ENCODE measurements around the gene EPAS1.

The EPAS1 gene

GRCh38 chr2:46270384-46270783 is 26.8 kb upstream of the EPAS1 start:
- Histone ChIP-seq H3K27ac (ENCODE audit: low read depth, low read length) (no peak overlapping the region), H3K4me3 (ENCODE audit: low read depth in 1 of 2, low read length in 2 of 2) (no peak overlapping the region), H3K27me3 (ENCODE audit: control insufficient read depth in 1 of 2, insufficient read depth in 2 of 2, low read length in 2 of 2) (no peaks in the 10 kb centered on the region)

GRCh38 chr2:46273225-46273863 is 23.9 kb upstream of the EPAS1 start:
- no peaks in the 10 kb centered on the region for H3K9me3 ChIP-seq (ENCODE audit: control insufficient read depth in 1 of 2, low read length in 2 of 2)
- no peak overlapping the region for H3K4me3 ChIP-seq (ENCODE audit: low read depth in 1 of 2, low read length in 2 of 2)
- no peaks in the 10 kb centered on the region for H3K36me3 ChIP-seq (ENCODE audit: control insufficient read depth in 1 of 2, insufficient read depth in 2 of 2, low read length in 2 of 2)
- no peaks in the 10 kb centered on the region for H3K27me3 ChIP-seq (ENCODE audit: control insufficient read depth in 1 of 2, insufficient read depth in 2 of 2, low read length in 2 of 2)
- peaks cover 0 to 2% of the 10 kb centered on the region in 2 donors for H3K4me1 ChIP-seq (ENCODE audit: control insufficient read depth in 1 of 2, insufficient read depth in 2 of 2, low read length in 2 of 2)
- no peak overlapping the region for H3K27ac ChIP-seq (ENCODE audit: low read depth, low read length)
- no peak overlapping the region for H3K9ac ChIP-seq (ENCODE audit: low read depth in 1 of 2, low read length in 2 of 2)

More at GRCh38 chr2:46270384-46270783, 26.8 kb upstream of the EPAS1 start:
- Histone ChIP-seq H3K9me3 (ENCODE audit: control insufficient read depth in 1 of 2, low read length in 2 of 2) (no peaks in the 10 kb centered on the region), H3K36me3 (ENCODE audit: control insufficient read depth in 1 of 2, insufficient read depth in 2 of 2, low read length in 2 of 2) (no peaks in the 10 kb centered on the region), H3K9ac (ENCODE audit: low read depth in 1 of 2, low read length in 2 of 2) (no peak overlapping the region), H3K4me1 (ENCODE audit: control insufficient read depth in 1 of 2, insufficient read depth in 2 of 2, low read length in 2 of 2) (peaks cover 2 to 5% of the 10 kb centered on the region in 2 donors)

- H3K9me3 ChIP-seq (ENCODE audit: control insufficient read depth in 1 of 2, low read length in 2 of 2) = no peaks in the 10 kb centered on the region
- H3K4me1 ChIP-seq (ENCODE audit: control insufficient read depth in 1 of 2, insufficient read depth in 2 of 2, low read length in 2 of 2) = no peaks in the 10 kb centered on the region
- H3K27ac ChIP-seq (ENCODE audit: low read depth, low read length) = no peak overlapping the region
- H3K9ac ChIP-seq (ENCODE audit: low read depth in 1 of 2, low read length in 2 of 2) = no peak overlapping the region
- H3K36me3 ChIP-seq (ENCODE audit: control insufficient read depth in 1 of 2, insufficient read depth in 2 of 2, low read length in 2 of 2) = no peaks in the 10 kb centered on the region
- no peaks in the 10 kb centered on the region for H3K27me3 ChIP-seq (ENCODE audit: control insufficient read depth in 1 of 2, insufficient read depth in 2 of 2, low read length in 2 of 2)
- no peak overlapping the region for H3K4me3 ChIP-seq (ENCODE audit: low read depth in 1 of 2, low read length in 2 of 2)
These were observed 23.3 kb upstream of the EPAS1 start for GRCh38 chr2:46273919-46274318.

GRCh38 chr2:46274586-46274985 is 22.6 kb upstream of the EPAS1 start:
- Histone ChIP-seq H3K4me1 (ENCODE audit: control insufficient read depth in 1 of 2, insufficient read depth in 2 of 2, low read length in 2 of 2) (no peaks in the 10 kb centered on the region), H3K36me3 (ENCODE audit: control insufficient read depth in 1 of 2, insufficient read depth in 2 of 2, low read length in 2 of 2) (no peaks in the 10 kb centered on the region), H3K4me3 (ENCODE audit: low read depth in 1 of 2, low read length in 2 of 2) (no peak overlapping the region), H3K9ac (ENCODE audit: low read depth in 1 of 2, low read length in 2 of 2) (no peak overlapping the region), H3K27ac (ENCODE audit: low read depth, low read length) (no peak overlapping the region), H3K9me3 (ENCODE audit: control insufficient read depth in 1 of 2, low read length in 2 of 2) (no peaks in the 10 kb centered on the region), H3K27me3 (ENCODE audit: control insufficient read depth in 1 of 2, insufficient read depth in 2 of 2, low read length in 2 of 2) (no peaks in the 10 kb centered on the region)

- no peak overlapping the region for H3K4me3 ChIP-seq (ENCODE audit: low read depth in 1 of 2, low read length in 2 of 2)
These were observed 21.2 kb upstream of the EPAS1 start for GRCh38 chr2:46275995-46276394.

GRCh38 chr2:46276642-46277041 is 20.6 kb upstream of the EPAS1 start:
- no peak overlapping the region for H3K4me3 ChIP-seq (ENCODE audit: low read depth in 1 of 2, low read length in 2 of 2)
- H3K9me3 ChIP-seq (ENCODE audit: control insufficient read depth in 1 of 2, low read length in 2 of 2) = no peaks in the 10 kb centered on the region
- no peaks in the 10 kb centered on the region for H3K27me3 ChIP-seq (ENCODE audit: control insufficient read depth in 1 of 2, insufficient read depth in 2 of 2, low read length in 2 of 2)
- H3K36me3 ChIP-seq (ENCODE audit: control insufficient read depth in 1 of 2, insufficient read depth in 2 of 2, low read length in 2 of 2) = no peaks in the 10 kb centered on the region
- no peaks in the 10 kb centered on the region for H3K4me1 ChIP-seq (ENCODE audit: control insufficient read depth in 1 of 2, insufficient read depth in 2 of 2, low read length in 2 of 2)
- no peak overlapping the region for H3K9ac ChIP-seq (ENCODE audit: low read depth in 1 of 2, low read length in 2 of 2)
- no peak overlapping the region for H3K27ac ChIP-seq (ENCODE audit: low read depth, low read length)

More at GRCh38 chr2:46275995-46276394, 21.2 kb upstream of the EPAS1 start:
- Histone ChIP-seq H3K9me3 (ENCODE audit: control insufficient read depth in 1 of 2, low read length in 2 of 2) (no peaks in the 10 kb centered on the region), H3K4me1 (ENCODE audit: control insufficient read depth in 1 of 2, insufficient read depth in 2 of 2, low read length in 2 of 2) (no peaks in the 10 kb centered on the region), H3K27me3 (ENCODE audit: control insufficient read depth in 1 of 2, insufficient read depth in 2 of 2, low read length in 2 of 2) (no peaks in the 10 kb centered on the region), H3K36me3 (ENCODE audit: control insufficient read depth in 1 of 2, insufficient read depth in 2 of 2, low read length in 2 of 2) (no peaks in the 10 kb centered on the region), H3K9ac (ENCODE audit: low read depth in 1 of 2, low read length in 2 of 2) (no peak overlapping the region), H3K27ac (ENCODE audit: low read depth, low read length) (no peak overlapping the region)

- Histone ChIP-seq H3K27me3 (ENCODE audit: control insufficient read depth in 1 of 2, insufficient read depth in 2 of 2, low read length in 2 of 2) (no peaks in the 10 kb centered on the region), H3K4me3 (ENCODE audit: low read depth in 1 of 2, low read length in 2 of 2) (no peak overlapping the region), H3K36me3 (ENCODE audit: control insufficient read depth in 1 of 2, insufficient read depth in 2 of 2, low read length in 2 of 2) (no peaks in the 10 kb centered on the region), H3K9me3 (ENCODE audit: control insufficient read depth in 1 of 2, low read length in 2 of 2) (no peaks in the 10 kb centered on the region), H3K27ac (ENCODE audit: low read depth, low read length) (no peak overlapping the region), H3K4me1 (ENCODE audit: control insufficient read depth in 1 of 2, insufficient read depth in 2 of 2, low read length in 2 of 2) (no peaks in the 10 kb centered on the region), H3K9ac (ENCODE audit: low read depth in 1 of 2, low read length in 2 of 2) (no peak overlapping the region)
These were observed 19.6 kb upstream of the EPAS1 start for GRCh38 chr2:46277431-46278190.

GRCh38 chr2:46278952-46279351 is 18.3 kb upstream of the EPAS1 start:
- no peaks in the 10 kb centered on the region for H3K9me3 ChIP-seq (ENCODE audit: control insufficient read depth in 1 of 2, low read length in 2 of 2)
- H3K27me3 ChIP-seq (ENCODE audit: control insufficient read depth in 1 of 2, insufficient read depth in 2 of 2, low read length in 2 of 2) = no peaks in the 10 kb centered on the region
- H3K27ac ChIP-seq (ENCODE audit: low read depth, low read length) = no peak overlapping the region
- H3K4me1 ChIP-seq (ENCODE audit: control insufficient read depth in 1 of 2, insufficient read depth in 2 of 2, low read length in 2 of 2) = peaks cover 3 to 5% of the 10 kb centered on the region in 2 donors
- no peaks in the 10 kb centered on the region for H3K36me3 ChIP-seq (ENCODE audit: control insufficient read depth in 1 of 2, insufficient read depth in 2 of 2, low read length in 2 of 2)
- H3K4me3 ChIP-seq (ENCODE audit: low read depth in 1 of 2, low read length in 2 of 2) = no peak overlapping the region
- no peak overlapping the region for H3K9ac ChIP-seq (ENCODE audit: low read depth in 1 of 2, low read length in 2 of 2)

GRCh38 chr2:46281939-46282338 is 15.3 kb upstream of the EPAS1 start:
- Histone ChIP-seq H3K9me3 (ENCODE audit: control insufficient read depth in 1 of 2, low read length in 2 of 2) (no peaks in the 10 kb centered on the region), H3K27me3 (ENCODE audit: control insufficient read depth in 1 of 2, insufficient read depth in 2 of 2, low read length in 2 of 2) (no peaks in the 10 kb centered on the region), H3K9ac (ENCODE audit: low read depth in 1 of 2, low read length in 2 of 2) (no peak overlapping the region), H3K4me1 (ENCODE audit: control insufficient read depth in 1 of 2, insufficient read depth in 2 of 2, low read length in 2 of 2) (peaks cover 3 to 5% of the 10 kb centered on the region in 2 donors), H3K36me3 (ENCODE audit: control insufficient read depth in 1 of 2, insufficient read depth in 2 of 2, low read length in 2 of 2) (no peaks in the 10 kb centered on the region), H3K27ac (ENCODE audit: low read depth, low read length) (no peak overlapping the region), H3K4me3 (ENCODE audit: low read depth in 1 of 2, low read length in 2 of 2) (no peak overlapping the region)

- Histone ChIP-seq H3K9me3 (ENCODE audit: control insufficient read depth in 1 of 2, low read length in 2 of 2) (no peaks in the 10 kb centered on the region), H3K4me1 (ENCODE audit: control insufficient read depth in 1 of 2, insufficient read depth in 2 of 2, low read length in 2 of 2) (peaks cover 3 to 5% of the 10 kb centered on the region in 2 donors), H3K4me3 (ENCODE audit: low read depth in 1 of 2, low read length in 2 of 2) (no peak overlapping the region), H3K27ac (ENCODE audit: low read depth, low read length) (no peak overlapping the region), H3K36me3 (ENCODE audit: control insufficient read depth in 1 of 2, insufficient read depth in 2 of 2, low read length in 2 of 2) (no peaks in the 10 kb centered on the region), H3K9ac (ENCODE audit: low read depth in 1 of 2, low read length in 2 of 2) (no peak overlapping the region), H3K27me3 (ENCODE audit: control insufficient read depth in 1 of 2, insufficient read depth in 2 of 2, low read length in 2 of 2) (no peaks in the 10 kb centered on the region)
These were observed 13.5 kb upstream of the EPAS1 start for GRCh38 chr2:46283693-46284092.

Data from duodenal mucosa (tissue), 2 donors.